Stimulated activated CD4-positive, alpha-beta T cell treated with anti-CD3 and anti-CD28 coated beads, Interleukin-1b, Interleukin-23, amount 100 ng/mL, for 4 hours (primary cell): Measurements from ENCODE around the gene GALNS.
"Not testable (repeated sequence)": the region's sequence is repeated elsewhere in the genome, so short reads cannot be mapped to it uniquely, and the experiment has no call there.

ENCODE experiments used
- DNase-seq, 2 donors: peaks; one replicate each; pipeline ENCODE4 v3.0.0-alpha.2; 2020; ENCODE audit warnings: low read depth in 2 of 2

Gene GALNS

DNA sequence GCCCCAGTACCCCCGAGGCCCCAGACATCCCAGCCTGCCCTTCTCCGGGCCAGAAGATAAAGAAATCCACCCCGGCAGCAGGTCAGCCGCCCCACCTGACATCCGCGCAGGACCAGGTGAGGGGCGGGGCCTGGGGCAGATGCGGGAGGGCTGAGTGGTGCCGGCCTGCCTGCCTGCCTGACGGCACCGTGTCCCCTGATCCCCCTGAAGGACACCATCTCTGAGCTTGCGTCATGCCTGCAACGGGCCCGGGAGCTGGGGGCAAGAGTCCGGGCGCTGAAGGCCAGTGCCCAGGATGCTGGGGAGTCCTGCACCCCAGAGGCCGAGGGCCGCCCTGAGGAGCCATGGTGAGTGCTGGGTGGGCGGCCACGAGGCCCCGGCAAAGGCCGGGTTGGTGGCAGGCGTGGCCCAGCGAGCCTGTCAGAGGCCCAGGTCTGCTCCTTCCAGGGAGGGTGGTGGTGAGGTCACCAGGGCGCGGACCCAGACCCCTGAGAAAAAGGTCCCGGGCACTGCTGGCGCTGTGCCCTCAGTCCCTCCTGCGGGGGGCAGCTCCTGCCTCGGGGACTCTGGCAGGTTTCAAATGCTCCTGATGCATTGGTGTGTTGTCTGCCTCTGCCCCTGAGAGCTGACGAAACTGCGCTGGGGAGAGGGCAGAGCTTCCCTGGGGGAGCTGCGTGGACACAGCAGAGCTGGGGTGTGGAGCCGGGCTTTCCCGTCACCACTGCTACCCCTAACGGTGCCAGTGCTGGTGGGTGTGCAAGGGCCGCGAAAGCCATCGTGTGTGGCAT lies 52.0 kb downstream of the GALNS start:
- DNase-seq = no peak

GRCh38 chr16:88804173-88804551 lies 52.6 kb downstream of the GALNS start:
- DNase-seq = no peak

GRCh38 chr16:88803264-88803987 lies 53.3 kb downstream of the GALNS start, which contains the start of gene CDT1:
Gene CDT1, plus strand, starts transcription at chr16:88803789. Its CDS starts 43 bp downstream, at chr16:88803832.
- DNase-seq = peak; percentile 82 to 87

- no peak for DNase-seq
Measured at GRCh38 chr16:88800277-88800592, 56.5 kb downstream of the GALNS start.

- no peak for DNase-seq
Measured at GRCh38 chr16:88799569-88800276, 57.0 kb downstream of the GALNS start.

DNA sequence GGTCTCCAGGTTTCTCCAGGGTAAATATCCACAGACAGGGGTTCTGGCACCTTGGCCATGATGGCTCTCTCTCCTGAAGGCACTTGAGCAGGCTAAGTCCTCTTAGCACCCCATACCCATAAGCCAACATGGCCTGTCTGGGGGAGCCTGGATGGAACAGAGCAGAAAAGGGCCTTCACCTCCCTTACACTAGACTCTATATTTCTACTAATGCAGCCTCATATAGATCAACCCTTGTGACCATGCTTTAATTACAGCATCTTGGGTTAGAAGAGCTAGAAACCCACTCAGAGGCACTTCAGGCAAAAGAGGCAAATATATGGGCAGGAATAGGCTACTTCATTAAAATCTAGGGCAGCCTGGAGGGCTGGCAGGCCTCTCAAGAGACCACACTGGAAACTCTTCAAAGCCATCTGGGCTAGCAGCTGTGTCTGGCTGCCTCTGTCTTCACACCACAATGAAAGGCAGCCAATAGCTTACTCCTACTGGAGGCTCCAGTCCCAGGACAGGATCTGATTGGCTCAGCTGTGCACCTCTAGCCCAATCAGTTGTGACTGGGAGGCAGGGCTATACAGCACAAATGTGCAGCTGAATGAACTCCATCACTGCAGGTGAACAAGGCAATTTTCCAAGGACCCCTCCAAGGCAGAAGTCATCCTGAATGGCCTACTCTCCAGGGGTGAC lies 57.8 kb downstream of the GALNS start:
- DNase-seq = no peak

GRCh38 chr16:88798073-88798472 lies 58.7 kb downstream of the GALNS start:
- no peak for DNase-seq

- no peak for DNase-seq
Measured at GRCh38 chr16:88796278-88796677, 60.5 kb downstream of the GALNS start.

- DNase-seq = no peak
Measured at GRCh38 chr16:88793251-88793954, 63.3 kb downstream of the GALNS start.

GRCh38 chr16:88792668-88793250 lies 64.0 kb downstream of the GALNS start:
- DNase-seq = no peak

- no peak for DNase-seq
Measured at GRCh38 chr16:88792078-88792550, 64.6 kb downstream of the GALNS start.

DNA sequence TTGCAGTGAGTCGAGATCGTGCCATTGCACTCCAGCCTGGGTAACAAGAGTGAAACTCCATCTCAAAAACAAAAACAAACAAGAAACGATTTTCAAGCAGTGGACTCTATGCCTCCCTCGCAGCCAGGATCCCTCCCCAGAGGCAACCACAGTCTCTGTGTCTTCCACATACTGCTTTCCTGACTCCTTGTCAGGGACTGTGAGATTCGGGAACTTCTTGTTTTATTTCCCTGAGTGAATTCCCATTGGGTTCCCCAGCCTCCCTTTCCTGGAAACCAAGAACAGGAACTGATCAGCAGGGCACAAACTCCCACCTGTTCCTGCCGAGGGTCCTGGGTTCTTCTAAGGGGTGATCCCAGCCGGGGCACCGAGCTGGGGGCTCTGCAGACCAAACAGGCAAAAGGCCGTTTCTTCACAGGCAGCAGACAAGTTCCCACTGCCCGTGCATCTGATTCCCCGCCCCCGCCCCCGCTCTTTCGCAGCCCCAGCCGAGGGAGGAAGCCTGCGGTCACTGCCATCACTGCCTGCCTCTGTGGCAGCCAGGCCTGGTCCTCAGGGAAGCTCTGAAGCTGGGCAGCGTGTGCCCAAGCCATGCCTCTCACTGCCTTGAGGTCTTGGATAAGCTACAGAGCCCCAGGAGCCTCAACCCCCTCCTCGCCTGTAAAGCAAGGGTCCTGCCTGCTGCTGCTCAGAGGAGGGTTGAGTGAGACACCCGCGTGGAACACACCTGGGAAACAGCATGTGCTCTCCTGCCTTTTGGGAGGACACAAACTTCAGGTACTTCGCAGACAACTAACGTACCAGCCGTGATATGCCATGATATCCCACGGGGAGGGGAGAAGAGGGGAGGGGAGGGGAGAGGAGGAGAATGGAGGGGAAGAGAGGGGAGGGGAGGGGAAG lies 66.2 kb downstream of the GALNS start:
- peak in 1 of 2 donors; percentile 47 for DNase-seq

DNA sequence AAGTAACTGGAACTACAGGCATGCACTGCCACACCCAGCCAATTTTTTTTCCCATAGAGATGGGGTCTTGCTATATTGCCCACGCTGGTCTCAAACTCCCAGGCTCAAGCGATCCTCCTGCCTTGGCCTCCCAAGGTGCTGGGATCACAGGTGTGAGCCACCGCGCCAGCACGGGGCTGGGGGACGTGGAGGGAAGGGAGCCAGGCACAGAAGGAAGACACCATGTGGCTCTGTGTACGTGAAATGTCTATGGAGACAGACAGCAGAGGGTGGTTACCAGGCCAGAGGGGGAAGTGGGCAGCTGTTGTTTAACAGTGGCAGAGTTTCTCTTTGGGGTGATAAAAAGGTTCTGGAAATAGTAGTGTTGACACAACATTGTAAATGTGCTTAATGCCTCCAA lies 67.2 kb downstream of the GALNS start:
- DNase-seq = no peak

DNA sequence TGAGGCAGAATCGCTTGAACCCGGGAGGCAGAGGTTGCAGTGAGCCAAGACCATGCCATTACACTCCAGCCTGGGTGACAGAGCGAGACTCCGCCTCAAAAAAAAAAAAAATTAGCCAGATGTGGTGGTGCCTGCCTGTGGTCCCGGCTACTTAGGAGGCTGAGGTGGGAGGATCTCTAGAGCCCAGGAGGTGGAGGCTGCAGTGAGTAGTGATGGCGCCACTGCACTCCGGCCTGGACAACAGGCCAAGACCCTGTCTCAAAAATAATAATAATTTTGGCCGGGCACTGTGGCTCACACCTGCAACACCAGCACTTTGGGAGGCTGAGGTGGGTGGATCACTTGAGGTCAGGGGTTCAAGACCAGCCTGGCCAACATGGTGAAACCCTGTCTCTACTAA lies 68.0 kb downstream of the GALNS start:
- DNase-seq = not testable (repeated sequence)

GRCh38 chr16:88787579-88788314 lies 69.0 kb downstream of the GALNS start:
- DNase-seq = no peak

- DNase-seq = peak; percentile 74 to 85
Measured at GRCh38 chr16:88785106-88785924, 71.4 kb downstream of the GALNS start, which contains the start of gene PIEZO1. Gene PIEZO1, minus strand, starts transcription at chr16:88785220. Its CDS starts 256 bp downstream, at chr16:88784964.

DNA sequence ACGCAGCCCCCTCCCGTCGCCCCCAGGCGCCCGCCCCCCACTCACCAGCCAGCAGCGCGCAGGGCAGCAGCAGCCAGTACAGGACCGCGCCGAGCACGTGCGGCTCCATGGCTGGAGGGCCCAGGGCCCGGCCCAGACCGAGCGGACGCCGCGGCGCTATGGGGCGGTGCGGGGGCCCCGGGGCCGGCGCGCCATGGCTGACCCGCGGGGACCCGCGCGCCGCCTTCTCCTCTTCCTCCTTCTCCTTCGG lies 72.0 kb downstream of the GALNS start:
- DNase-seq = no peak

GRCh38 chr16:88784074-88784855 lies 72.5 kb downstream of the GALNS start:
- no peak for DNase-seq
